NCI-H2029 (cell line): Measurements from ENCODE around the gene CCDC159.
A peak's percentile ranks its signal among the peaks of the same experiment; 100 is the strongest.
"Not testable (repeated sequence)": the region's sequence is repeated elsewhere in the genome, so short reads cannot be mapped to it uniquely, and the experiment has no call there.

ENCODE experiments used
- DNase-seq: peaks from one replicate; lab custom pipeline; 2025; lab: John Stamatoyannopoulos, UW

Gene CCDC159

DNA sequence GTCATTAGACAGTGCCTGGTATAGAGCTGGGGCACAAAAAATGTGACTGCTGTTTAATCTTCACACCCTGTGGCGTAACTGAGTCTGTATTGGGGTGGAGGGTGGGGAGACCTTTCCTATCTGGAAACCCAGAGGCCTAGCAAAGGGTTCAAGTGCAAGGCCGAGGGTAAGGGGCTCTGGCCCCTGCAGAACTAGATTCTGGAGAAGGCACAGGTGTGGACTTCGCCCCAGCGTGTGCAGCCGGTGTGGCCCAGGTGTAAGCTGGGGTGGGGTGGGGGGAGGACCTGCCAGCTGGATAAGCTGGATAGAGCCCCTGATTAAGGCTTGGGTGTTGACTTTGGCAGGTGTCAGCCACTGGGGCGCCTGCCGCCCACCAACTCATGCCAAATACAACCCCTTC is 8.2 kb upstream of the CCDC159 start:
- no peak for DNase-seq

DNA sequence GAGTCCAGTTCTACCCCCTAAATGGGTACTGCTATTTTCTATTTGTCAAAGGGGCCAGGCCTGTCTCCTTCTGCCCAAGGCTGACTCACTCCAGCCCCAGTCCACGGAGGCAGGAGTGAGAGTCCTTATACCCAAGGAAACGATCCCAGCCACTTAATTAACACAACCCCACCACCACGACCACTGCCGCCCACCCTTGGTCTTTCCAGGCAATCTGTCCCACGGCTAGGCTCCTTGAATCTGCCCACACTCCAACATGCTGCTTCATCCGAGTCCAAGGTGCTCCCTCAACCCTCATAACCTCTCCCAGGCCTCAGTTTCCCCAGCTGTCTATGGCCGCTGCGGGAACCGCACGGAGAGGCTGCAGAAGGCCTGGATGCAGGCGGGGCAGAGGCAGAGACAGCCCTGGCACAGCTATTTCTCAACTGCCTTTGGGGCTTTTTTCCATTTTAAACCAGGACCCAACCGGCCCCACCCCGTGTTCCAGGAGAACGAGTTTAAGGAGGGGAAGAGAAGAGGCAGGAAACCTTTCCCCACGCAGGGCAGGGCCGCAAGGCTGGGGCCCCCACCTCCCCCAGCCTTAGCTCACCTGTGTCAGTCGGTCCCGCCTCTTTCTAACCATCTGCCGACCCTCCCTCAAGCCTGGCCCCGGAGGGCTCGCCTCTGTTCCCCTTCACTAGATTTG is 7.6 kb upstream of the CCDC159 start:
- no peak for DNase-seq

DNA sequence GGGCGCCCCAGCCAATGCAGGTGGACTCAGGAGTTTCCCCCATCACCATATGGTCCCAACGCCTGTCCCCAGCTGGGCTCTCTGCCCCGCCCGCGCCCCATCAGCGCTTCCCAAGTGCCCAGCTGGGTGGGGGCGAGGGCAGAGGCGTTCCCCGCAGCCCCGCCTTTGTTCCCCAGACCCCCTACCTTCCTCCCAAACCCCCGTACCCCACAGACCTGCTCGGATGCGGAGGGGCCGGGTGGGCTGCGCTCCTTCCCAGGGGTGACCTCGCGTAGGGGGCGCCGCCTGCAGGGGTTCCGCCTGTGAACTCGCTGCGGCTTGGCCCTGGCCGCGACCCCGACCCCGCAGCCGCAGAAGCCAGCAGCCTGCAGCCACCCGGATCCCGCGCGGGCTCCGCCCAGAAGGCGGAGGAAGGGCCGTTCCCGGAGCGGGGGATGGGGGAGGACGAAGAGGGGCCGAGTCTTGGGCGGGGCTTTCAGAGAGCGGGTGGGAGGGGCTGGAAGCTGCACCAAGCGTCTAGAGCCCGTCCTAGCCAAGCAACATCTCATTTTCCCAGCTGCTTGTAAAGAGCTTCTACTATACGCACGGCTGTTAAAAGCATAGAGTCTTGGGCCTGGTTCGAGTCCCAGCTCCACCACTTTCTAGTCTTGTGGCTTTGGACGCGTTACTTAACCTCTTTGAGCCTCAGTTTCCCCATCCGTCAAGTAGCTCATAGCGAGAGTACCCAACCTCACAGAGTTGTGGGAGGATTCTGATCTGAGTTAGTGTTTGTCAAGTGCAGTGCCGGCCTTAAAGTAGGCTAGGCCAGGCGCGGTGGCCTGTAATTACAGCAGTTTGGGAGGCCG is 6.8 kb upstream of the CCDC159 start, which contains the start of gene RAB3D:
RAB3D (minus strand) TSS at position 404 of the 845 bp plus-strand sequence. CDS start 2,258 bp downstream, outside the sequence.
- peak; percentile 94 for DNase-seq

DNA sequence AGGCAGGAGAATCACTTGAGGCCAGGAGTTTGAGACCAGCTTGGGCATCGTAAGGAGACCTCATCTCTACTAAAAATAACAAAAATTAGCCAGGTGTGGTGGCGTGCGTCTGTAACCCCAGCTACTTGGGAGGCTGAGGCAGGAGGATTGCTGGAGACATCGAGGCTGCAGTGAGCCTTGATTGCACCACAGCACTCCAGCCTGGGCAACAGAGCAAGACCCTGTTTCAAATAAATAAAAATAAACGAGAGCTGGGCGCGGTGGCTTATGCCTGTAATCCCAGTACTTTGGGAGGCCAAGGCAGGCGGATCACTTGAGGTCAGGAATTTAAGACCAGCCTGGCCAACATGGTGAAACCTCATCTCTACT is 6.2 kb upstream of the CCDC159 start:
- not testable (repeated sequence) for DNase-seq

DNA sequence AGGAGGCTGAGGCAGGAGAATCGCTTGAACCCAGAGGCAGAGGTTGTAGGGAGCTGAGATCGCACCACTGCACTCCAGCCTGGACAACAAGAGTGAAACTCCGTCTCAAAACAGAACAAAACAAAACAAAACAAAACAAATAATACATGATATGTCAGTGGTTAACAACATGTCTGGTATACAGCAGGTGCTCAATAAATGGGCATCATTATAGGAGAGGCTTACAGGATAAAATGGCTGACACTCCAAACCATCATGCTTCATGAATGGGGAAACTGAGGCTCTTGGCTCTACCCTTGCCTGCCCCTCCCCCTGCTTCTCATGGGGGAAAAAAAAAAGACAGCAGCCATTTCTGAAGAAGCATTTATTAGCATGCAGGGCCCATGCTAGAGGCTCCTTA is 3.9 kb upstream of the CCDC159 start:
- no peak for DNase-seq

DNA sequence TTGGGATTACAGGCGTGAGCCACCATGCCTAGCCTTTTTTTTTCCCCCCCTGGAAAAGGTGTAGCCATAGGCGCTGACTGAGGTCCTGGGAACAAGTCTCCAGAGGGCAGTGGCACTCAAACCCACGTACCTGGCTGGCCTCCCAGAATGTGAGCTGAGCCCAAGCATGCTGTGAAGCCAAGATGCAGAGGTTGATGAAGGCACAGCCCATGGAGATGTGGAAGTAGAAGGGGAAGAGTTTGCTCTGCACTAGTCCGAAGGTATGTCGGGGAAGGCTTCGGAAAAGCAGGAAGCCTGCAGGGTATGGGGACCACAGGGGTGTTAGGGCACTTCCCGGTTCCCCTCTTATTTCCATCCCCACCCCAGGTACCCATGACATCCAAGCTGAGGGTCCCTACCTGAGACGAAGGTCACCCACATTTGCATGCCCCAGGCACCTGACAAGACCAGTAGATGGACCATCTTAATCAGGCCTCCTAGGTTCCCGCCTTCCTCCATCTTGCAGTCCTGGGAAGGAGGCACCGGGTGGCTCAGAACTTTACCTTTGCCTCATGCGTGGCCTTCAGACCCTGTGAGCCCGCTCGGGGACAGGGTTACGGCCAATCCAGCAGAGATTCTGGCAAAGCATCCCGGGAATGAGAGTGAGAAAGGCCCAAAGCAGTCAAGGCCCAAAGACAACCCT is 1.1 kb upstream of the CCDC159 start:
- peak; percentile 41 for DNase-seq

DNA sequence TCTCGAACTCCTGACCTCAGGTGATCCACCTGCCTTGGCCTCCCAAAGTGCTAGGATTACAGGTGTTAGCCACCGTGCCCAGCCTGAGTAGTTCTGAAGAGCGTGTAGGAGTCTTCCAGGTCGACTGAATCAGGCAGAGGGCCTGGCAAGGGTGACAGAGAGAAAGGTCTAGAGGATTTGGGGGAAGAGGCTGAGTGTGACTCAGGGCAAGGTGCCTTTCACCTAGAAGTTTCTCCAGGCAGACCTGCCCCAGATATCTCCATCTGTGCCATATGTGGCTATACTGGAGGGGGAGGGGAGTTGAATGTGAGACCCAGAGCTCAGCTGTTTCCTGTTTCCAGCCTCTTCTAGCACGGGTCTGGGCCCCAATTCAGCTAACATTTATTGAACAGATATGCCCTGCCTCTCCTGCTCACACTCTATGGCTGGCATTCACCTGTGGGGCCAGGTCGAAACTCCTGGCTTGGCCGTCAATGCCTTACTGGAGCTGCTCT is 1.3 kb downstream of the CCDC159 start:
- DNase-seq, result no peak

DNA sequence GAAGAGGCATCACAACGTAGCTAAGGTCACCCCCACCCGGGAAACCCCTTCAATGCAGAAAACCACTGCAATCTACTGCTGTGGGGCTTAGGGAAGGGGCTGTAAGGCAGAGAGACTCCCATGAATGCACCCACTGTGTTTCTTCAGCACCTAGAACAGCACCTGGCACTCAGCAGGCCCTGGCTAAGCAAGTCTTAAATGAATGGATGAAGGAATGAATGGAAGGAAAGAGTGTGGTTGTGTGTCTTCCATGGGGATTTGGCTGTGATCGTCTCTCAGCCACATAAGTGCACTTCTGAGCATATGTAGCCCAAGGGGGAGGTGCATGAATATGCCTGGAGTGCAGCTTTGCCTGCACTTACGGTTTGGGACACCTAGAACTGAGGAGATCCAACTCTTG is 2.9 kb downstream of the CCDC159 start:
- DNase-seq, result no peak

DNA sequence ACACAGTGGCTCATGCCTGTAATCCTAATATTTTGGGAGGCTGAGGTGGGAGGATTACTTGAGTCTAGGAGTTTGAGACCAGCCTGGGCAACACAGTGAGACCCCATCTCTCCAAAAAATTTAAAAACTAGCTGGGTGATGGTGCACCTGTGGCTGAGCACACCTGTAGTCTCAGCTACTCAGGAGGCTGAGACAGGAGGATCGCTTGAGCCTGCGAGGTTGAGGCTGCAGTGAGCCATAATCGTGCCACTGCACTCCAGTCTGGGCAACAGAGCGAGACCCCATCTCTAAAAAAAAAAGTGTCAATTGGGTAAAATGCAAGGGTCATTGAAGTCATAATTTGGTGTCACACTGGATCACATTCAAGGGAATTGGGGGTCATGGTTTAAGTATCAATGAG is 7.8 kb downstream of the CCDC159 start:
- DNase-seq, result not testable (repeated sequence)

DNA sequence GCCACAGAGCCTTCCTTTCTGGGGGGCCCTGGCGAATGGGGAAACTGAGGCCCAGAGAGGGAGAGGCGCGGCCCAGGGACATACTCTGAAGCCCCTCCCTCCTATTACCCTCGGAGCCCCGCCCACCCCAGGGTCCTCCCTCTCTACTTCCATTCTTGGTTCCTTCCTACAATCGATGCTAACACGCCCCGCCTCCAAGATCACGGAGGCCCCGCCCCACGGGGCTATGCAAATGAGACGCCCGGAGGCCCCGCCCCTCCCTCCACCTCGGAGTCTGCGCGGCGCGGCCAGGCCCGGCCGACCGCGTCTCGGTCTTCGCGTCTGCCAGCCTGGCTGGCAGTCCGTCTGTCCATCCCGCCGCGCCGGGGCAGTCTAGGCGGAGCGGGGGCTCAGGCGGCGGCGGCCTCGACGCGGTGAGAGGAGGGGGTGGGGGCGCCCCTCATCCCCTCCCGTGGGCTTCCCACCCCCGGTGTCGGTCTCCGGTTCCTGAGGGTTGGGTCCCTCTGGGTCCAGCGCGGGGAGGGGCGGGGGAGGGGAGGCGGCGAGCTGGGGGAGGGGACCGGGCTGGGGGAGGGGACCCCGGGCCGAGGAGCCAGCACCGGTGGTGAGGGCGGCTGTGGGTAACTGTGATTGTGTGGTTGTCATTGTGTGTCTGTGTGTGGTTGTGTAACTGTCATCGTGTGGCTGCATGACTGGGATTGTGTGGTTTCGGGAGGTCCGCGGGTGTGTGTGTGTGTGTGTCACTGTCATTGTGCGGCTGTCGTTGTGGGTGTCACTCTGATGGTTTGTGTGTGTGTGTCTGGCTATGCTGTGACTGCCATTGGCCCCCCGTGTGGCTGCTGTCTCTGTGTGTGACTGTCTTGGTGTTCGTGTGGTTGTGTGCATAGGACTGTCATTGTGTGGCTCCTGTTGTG is 9.1 kb downstream of the CCDC159 start, which contains the start of gene PLPPR2:
PLPPR2 (plus strand) TSS at position 273 of the 914 bp plus-strand sequence. CDS start 2,242 bp downstream, outside the sequence.
- DNase-seq, result peak; percentile 92

DNA sequence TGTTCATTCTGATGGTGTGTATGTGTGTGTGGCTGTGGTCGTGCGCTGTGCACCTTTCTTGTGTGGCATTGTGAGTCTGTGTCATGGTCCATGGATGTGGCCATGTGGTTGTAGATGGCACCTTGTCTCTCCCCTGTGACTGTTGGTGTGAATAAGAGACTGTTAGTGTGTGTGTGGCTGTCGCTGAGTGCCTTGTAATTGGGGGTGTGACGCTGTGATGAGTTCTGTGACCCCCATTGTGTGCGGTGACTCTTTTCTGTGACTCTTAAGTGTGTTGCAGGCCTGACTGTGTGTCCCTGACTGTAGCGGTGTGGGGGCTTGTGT is 9.7 kb downstream of the CCDC159 start:
- DNase-seq, result no peak

DNA sequence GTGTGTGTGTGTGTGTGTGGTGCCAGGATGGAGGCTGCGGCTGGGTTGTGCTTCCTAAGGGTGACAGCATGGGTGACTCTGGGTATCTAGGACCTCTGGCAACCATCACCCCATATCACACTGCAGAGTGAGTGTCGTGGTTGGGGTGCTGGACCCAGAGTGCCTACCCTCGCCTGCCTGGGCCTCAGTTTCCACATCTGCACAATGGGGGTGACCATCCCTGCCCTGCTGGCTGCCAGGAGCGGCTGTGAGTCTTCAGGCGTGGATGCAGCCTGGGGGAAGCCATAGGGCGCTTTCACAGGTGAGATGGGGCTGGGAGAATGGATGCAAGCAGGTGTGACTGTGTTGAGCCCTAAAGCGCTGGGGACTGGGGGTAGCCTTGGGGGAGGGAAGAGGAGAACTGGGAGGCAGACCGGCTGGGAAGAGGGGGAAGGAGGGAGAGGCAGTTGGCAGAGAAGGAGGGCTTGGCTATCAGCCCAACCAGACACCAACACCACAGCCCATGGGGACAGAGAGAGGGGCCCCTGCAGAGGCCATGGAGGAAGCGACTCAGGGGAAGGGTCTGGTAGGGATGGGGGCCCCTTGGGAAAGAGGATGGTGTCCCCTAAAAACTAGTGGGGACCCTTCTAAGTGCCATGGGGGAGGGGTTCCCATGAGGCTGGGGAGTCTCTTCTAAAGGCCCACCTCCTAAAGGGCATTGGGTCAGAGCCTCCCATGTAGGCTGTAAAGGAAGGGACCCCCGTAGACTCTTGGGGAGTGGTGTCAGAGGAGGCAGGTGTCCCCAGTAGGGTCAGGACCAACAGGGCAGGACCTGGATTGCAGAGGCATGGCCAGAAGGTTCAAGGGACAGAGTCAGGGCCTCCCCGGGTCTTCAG is 10.6 kb downstream of the CCDC159 start:
- DNase-seq, result no peak

DNA sequence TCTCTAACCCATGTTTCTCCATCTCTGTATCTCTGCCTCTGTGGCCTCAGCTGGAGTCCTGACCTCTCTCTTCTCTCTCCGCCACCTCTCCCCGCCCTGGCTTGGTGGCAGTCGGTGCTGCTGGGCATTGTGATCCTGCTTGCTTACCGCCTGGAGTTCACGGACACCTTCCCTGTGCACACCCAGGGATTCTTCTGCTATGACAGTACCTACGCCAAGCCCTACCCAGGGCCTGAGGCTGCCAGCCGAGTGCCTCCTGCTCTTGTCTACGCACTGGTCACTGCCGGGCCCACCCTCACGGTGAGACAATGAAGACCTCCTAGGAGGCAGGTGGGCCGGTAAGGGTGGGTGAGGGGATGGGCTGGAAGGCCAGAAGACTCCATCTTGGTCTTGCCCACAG is 13.1 kb downstream of the CCDC159 start:
- DNase-seq, result no peak

DNA sequence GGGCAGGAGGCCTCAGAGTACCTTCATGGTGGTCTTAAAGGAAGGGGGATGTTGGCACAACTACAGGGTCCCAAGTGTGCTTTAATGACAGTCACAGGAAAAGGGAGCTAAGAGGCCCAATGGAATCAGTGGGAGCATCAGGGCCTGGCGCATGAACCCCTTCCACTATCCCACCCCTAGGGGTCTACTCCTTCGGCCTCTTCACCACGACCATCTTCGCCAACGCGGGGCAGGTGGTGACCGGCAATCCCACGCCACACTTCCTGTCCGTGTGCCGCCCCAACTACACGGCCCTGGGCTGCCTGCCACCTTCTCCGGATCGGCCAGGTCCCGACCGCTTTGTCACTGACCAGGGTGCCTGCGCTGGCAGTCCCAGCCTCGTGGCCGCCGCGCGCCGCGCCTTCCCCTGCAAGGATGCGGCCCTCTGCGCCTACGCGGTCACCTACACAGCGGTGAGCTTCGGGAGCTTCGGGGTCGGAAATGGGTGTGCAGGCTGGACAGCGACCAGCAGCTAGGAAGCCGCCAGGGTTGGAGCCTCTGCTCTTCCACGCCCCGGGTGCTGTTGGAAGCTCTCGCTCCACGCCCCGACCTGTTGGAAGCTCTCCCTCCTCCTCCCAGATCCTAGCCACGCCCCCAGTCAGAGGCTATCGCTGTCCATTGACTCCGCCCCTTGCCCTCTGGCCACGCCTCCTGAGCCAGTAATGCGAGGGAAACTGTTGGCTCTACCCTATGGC is 14.9 kb downstream of the CCDC159 start:
- DNase-seq, result no peak

DNA sequence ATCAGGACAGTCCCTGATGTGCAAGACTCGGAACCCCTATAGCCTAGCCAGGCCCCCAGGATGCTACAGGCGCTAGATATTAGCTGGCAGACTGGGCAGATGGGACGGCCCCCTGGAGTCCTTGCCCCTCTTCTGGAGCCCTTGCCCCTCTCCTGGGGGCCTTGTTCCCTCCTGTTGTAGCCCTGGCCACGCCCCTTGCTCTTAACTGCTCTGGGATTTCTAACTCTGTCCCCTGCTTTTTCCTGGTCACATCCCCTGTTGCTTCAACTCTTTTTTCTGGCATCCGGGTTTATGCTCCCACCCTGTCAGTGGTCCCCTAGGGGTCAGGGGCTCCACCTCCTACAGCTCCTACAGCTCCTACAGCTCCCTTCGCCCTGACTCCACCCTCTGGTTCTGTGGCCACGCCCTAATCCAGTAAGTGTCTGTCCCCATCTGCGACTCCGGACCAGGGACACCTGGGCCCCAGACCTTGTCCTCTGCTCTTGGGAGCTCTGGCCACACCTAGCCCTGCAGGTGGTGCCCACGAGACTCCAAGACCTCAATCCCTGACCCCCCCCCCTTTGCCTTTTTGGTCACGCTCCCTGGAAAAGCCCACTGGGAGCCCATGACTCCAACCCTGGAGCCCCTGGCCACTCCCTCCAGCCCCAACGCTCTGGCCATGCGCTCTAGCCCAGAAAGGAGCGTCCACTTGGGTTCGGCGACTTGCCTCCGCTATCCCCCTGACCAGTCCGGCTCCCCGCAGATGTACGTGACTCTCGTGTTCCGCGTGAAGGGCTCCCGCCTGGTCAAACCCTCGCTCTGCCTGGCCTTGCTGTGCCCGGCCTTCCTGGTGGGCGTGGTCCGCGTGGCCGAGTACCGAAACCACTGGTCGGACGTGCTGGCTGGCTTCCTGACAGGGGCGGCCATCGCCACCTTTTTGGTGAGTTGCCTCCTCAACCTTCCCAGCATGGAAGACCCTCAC is 15.7 kb downstream of the CCDC159 start:
- DNase-seq, result no peak

DNA sequence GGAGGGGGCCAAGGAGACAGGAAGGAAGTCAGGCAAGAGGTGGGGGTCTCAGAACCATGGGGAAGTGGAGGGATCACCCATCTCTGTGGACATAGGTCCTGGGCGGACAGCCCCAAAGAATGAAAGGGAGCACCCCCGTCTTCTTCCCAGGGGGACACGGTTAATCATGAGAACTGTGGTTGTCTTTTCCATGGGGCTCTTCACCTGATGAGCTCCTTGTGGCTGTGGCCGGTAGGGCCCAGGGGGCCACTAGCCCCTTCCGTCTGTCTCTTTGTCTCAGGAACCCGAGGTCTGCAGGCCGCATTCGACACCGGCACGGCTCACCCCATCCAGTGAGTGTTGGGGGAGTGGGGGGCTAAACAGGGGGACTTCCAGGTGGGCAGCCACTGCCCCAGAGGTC is 17.6 kb downstream of the CCDC159 start:
- DNase-seq, result no peak

DNA sequence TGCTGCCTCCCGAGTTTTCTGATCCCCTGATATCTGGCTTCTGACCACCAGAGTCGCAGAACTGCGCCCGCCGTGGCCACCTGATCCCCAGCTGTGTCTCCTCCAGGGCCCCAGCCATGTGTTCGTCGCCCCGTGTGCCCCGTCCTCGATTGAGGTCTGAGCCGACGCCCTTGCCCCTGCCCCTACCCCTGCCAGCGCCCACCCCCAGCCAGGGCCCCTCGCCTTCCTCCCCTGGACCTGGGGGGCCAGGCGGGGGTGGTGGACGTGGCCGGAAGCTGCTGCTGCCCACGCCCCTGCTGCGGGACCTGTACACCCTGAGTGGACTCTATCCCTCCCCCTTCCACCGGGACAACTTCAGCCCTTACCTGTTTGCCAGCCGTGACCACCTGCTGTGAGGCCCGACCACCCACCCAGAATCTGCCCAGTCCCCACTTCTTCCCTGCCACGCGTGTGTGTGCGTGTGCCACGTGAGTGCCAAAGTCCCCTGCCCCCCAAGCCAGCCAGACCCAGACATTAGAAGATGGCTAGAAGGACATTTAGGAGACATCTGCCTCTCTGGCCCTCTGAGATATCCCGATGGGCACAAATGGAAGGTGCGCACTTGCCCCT is 18.1 kb downstream of the CCDC159 start:
- DNase-seq, result no peak

DNA sequence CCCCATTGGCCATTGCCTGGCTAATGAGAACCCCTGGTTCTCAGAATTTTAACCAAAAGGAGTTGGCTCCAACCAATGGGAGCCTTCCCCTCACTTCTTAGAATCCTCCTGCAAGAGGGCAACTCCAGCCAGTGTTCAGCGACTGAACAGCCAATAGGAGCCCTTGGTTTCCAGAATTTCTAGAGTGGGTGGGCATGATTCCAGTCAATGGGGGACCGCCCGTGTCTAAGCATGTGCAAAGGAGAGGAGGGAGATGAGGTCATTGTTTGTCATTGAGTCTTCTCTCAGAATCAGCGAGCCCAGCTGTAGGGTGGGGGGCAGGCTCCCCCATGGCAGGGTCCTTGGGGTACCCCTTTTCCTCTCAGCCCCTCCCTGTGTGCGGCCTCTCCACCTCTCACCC is 18.6 kb downstream of the CCDC159 start:
- no peak for DNase-seq
